Measurements from ENCODE around the gene KPNA2.

DNA sequence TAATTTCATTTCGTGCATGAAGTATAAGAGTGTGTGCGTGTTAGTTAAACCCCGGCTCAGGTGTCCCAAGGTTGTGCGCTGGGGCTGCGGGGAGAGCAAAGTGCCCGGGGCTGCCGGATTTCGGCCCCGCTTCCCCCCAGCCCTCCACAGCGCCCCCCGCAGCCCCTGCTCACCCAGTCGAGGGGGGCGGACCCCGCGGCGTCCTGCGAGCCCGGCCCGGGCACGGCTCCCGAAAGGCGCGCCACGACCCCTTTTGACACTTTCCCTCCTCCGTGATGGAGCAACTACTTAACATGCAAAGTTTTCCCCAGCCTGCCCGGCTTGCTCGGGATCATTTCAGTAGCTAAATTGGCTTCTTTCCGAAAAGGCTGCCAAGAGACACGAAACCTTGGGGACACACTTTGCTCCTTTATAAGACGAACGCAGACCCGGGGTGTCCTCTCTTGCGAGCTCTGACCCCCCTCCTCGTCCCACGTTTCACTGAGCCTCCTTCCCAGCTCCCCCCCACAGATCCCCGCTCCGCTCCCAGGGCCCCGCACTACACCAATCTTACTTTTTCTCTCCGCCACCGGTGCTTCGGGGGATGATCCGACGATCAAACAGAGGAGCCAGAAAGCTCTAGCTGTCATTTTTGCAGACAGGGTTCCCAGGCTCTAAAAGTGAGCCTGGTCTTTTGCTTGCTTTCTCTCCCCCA is 39.8 kb upstream of the KPNA2 start:
- TF ChIP-seq, protein P1, sequence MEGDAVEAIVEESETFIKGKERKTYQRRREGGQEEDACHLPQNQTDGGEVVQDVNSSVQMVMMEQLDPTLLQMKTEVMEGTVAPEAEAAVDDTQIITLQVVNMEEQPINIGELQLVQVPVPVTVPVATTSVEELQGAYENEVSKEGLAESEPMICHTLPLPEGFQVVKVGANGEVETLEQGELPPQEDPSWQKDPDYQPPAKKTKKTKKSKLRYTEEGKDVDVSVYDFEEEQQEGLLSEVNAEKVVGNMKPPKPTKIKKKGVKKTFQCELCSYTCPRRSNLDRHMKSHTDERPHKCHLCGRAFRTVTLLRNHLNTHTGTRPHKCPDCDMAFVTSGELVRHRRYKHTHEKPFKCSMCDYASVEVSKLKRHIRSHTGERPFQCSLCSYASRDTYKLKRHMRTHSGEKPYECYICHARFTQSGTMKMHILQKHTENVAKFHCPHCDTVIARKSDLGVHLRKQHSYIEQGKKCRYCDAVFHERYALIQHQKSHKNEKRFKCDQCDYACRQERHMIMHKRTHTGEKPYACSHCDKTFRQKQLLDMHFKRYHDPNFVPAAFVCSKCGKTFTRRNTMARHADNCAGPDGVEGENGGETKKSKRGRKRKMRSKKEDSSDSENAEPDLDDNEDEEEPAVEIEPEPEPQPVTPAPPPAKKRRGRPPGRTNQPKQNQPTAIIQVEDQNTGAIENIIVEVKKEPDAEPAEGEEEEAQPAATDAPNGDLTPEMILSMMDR (IDR thresholded peaks at IDR 0.05; ENCODE audit: borderline replicate concordance, extremely low read depth, low read length, poor library complexity, severe bottlenecking), result no peak
- peak; percentile 96 for TF ChIP-seq EZH2 (IDR thresholded peaks at IDR 0.05; ENCODE audit: borderline replicate concordance, low read depth, low read length, severe bottlenecking)
